Neural cell (in vitro differentiated cells): Measurements from ENCODE around the gene MPDZ.

ENCODE experiments used
- CTCF ChIP-seq: fragments of 450-650 bp; IDR thresholded peaks from 2 replicates; pipeline ENCODE4 v1.5.1; 2014; ENCODE audit warnings: antibody characterized with exemption, mild to moderate bottlenecking, moderate library complexity; ENCODE audit not compliant: poor library complexity, severe bottlenecking
- EP300 ChIP-seq: fragments of 450-650 bp; conservative IDR thresholded peaks from 2 replicates; pipeline ENCODE4 v1.6.1; 2014; ENCODE audit warnings: antibody characterized with exemption, mild to moderate bottlenecking, moderate library complexity; ENCODE audit not compliant: poor library complexity, severe bottlenecking
- EZH2 ChIP-seq: fragments of 200-600, 300-800 bp; shearing (Covaris generic), sonication (generic); IDR thresholded peaks from 2 replicates; pipeline ENCODE4 v1.6.1; 2014; ENCODE audit warnings: antibody characterized with exemption, low read length, borderline replicate concordance, mild to moderate bottlenecking; ENCODE audit not compliant: insufficient read depth, poor library complexity, severe bottlenecking
- MXI1 ChIP-seq: fragments of 450-650 bp; conservative IDR thresholded peaks from 2 replicates; pipeline ENCODE4 v1.6.1; 2014; ENCODE audit warnings: antibody characterized with exemption, mild to moderate bottlenecking; ENCODE audit not compliant: poor library complexity, severe bottlenecking
- POLR2AphosphoS5 ChIP-seq: IDR thresholded peaks from 2 replicates; pipeline ENCODE4 v1.6.1; 2012
- RAD21 ChIP-seq: fragments of 450-650 bp; conservative IDR thresholded peaks from 2 replicates; pipeline ENCODE4 v1.6.1; 2014; ENCODE audit warnings: antibody characterized with exemption, mild to moderate bottlenecking, moderate library complexity
- REST ChIP-seq: IDR thresholded peaks from 2 replicates; pipeline ENCODE4 v1.6.1; 2012; ENCODE audit warnings: borderline replicate concordance
- SMC3 ChIP-seq: fragments of 450-650 bp; conservative IDR thresholded peaks from 2 replicates; pipeline ENCODE4 v1.6.1; 2014; ENCODE audit warnings: antibody characterized with exemption, mild to moderate bottlenecking, moderate library complexity; ENCODE audit not compliant: poor library complexity
- TAF1 ChIP-seq: IDR thresholded peaks from 2 replicates; pipeline ENCODE4 v1.6.1; 2012; ENCODE audit warnings: low read depth

GRCh38 chr9:13165956-13166355, 113.5 kb downstream of the MPDZ start:
- TF ChIP-seq CTCF, result no peak
- TF ChIP-seq POLR2AphosphoS5, result no peak
- TF ChIP-seq RAD21, result no peak
- TF ChIP-seq EP300, result no peak
- TF ChIP-seq REST, result no peak
- TF ChIP-seq TAF1, result no peak
- no peak for TF ChIP-seq EZH2
- TF ChIP-seq SMC3, result no peak
- no peak for TF ChIP-seq MXI1
